Fibroblast of skin of abdomen (primary cell): ENCODE data around the gene TSPO. TPM values are rescaled to one million over a fixed set of nuclear protein-coding genes. Genes with fewer than 3 reads are reported as not detected.
"Not testable (repeated sequence)": the region's sequence is repeated elsewhere in the genome, so short reads cannot be mapped to it uniquely, and the experiment has no call there.

Experiments used
- DNase-seq: peaks from one replicate; pipeline ENCODE4 v3.0.0-alpha.2; 2013
- polyA plus RNA-seq, 2 experiments: library from polyadenylated mRNA; unstranded; fragments of 120-200 nt; gene quantifications; one replicate each; pipeline ENCODE4 v1.2.1, GENCODE V29; 2013; ENCODE audit not compliant: insufficient read length in 2 of 2

Gene TSPO
- 195 TPM for polyA plus RNA-seq (2013, experiment 1 of 2; ENCODE audit: insufficient read length)
- 209 TPM for polyA plus RNA-seq (2013, experiment 2 of 2; ENCODE audit: insufficient read length)

DNA sequence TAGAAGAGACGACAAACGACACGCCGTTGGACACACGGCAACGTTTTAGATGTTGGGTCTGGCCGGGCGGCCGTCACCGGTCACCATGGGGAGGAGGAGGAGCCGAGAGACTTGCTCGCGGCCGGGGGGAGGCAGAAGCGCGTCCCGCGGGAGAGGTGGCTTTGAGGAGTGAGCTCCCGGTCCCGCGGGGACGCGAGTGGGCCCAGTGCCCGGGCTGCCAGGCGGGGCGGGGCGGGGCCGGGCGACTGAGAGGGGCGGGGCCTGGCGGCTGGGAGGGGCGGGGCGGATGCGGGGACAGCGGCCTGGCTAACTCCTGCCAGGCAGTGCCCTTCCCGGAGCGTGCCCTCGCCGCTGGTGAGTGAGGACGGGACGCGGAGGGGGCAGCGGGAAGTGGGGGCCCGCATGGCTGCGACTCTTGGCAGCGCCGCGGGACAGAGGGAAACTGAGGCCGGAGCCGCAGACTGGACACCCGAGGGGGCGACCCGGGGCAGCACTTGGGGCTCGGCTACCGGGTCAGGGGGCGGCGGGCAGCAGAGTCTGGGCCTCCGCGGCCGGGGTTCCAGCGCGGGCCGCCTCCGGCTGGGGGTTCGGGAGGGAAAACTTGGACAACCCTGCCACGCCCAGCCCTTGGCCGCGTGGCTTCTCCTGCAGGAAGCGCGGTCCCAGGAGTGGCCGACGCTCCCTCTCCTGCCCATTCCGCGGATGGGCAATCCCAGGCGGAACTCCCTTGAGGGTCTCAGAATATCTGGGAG, at the start of gene TSPO:
TSS of gene TSPO (plus strand) at position 309 of the 752 bp plus-strand sequence. CDS start 7,680 bp downstream, outside the sequence.
- DNase-seq: peak; percentile 51

DNA sequence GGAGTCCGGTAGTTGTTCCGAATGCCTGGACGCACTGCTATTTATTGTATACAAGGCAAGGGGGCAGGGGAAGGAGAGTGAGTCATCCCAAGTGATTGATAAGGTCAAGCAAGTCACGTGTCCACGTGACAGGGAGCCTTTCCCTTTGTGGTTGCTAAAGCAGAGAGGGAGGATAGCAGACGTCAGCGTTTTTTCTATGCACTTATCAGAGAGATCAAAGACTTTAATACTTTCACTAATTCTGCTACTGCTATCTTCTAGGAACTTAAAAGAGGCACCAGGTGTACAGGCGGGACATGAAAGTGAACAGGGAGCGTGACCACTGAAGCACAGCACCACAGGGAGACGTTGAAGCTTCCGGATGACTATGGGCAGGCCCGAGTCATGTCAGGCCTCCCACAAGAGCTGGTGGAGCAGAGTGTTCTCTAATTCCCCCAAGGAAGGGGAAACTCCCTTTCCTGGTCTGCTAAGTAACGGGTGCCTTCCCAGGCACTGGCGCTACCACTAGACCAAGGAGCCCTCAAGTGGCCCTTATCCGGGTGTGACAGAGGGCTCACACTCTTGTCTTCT, 47.2 kb upstream of the TSPO start:
- peak; percentile 21 for DNase-seq

DNA sequence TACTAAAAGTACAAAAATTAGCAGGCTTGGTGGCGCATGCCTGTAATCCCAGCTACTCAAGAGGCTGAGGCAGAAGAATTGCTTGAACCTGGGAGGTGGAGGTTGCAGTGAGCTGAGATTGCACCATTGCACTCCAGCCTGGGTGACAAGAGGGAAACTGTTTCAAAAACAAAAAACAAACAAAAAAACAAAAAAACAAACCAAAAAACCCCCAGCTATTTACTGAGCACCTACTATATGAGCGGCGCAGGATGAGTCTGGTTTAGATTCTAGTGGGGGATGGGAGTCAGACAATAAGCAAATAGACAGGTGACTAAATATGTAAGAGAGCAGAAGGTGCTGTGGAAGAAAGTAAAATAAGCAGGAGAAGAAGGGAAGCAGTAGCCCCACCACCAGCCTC, 46.4 kb upstream of the TSPO start:
- not testable (repeated sequence) for DNase-seq

DNA sequence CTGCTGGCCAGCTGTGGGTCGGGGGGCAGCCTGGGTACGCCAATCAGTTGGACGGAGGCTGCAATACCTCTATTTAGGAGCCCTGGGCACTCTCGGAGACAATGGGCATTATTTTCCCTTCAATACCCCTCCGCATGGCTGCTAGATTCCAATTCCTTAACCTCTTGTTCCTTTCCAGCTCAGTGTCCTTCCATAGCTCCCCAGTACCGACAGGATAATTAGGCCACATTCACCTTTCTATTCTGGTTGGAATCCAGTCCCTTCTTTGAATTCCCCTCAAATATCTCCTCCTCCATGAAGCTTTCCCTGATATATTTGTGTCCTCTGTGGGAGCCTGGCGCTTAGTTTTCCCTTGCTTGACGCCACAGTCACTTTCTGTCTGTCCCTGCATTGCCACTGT, 45.1 kb upstream of the TSPO start:
- no peak for DNase-seq

DNA sequence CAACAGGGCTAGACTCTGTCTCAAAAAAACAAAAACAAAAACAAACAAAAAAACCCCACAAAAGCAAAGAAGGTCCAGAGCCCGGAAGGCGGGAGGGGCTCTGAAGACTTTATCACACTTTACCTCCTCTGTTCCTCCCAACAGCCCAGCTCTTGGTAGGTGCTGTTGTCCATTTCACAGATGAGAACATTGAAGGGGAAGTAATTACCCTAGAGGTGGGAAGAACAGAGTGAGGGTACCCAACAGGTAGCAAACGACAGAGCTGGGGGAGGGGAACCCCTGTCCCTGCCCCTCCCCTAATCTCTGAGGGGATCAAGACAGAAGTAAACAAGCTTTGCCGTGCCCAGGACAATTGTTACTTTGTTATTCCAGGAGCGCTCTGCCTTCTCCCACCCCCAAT, 41.8 kb upstream of the TSPO start:
- no peak for DNase-seq

DNA sequence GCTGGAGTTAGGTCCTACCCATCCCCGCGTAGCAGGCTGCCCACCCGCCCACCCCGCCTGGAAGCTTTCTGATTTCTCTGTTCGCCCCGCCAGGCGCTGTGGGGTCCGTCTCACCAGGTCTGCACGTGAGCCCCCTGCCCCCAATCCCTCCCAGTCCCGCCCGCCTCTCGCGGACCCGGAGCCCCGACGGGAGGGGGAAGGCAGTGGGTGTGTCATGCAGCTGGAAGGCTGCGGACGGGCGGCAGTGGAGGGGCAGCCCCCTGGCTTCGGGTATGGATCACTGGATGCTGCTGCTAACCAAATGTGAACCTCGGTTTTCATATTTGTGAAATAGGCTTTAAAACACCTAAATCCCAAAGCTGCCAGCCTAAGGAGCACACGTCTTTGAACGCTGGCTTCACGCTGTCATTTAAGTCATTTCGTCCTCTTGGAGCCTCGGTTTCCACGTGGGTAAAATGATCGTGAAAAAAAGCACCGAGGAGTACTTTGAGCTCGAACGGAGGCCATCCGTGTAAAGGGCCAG, 41.4 kb upstream of the TSPO start:
- no peak for DNase-seq

DNA sequence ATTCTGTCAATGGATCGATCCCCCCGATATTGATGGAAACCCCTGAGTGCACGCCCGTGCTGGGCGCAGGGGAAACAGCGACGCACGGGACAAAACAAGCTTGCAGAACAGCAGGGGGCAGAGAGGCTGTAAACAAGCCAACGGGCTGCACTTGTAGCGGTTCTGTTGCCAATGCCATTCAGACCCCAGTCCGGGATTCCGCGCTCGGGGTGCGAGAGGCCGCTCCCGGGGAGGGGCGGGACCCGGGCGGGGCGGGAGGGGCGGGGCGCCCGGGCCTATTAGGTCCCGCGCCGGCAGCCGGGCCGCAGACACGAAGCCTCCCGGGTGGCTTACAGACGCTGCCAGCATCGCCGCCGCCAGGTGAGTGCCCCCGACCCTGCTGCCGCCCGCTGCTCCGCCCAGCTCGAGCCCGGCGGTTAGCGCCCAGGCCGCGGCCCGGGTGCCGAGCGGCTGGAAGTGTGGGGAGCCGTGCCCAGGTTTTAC, 40.9 kb upstream of the TSPO start, which contains the start of gene BIK:
TSS of gene BIK (plus strand) at position 307 of the 483 bp plus-strand sequence. CDS start 13,273 bp downstream, outside the sequence.
- DNase-seq: peak; percentile 17

DNA sequence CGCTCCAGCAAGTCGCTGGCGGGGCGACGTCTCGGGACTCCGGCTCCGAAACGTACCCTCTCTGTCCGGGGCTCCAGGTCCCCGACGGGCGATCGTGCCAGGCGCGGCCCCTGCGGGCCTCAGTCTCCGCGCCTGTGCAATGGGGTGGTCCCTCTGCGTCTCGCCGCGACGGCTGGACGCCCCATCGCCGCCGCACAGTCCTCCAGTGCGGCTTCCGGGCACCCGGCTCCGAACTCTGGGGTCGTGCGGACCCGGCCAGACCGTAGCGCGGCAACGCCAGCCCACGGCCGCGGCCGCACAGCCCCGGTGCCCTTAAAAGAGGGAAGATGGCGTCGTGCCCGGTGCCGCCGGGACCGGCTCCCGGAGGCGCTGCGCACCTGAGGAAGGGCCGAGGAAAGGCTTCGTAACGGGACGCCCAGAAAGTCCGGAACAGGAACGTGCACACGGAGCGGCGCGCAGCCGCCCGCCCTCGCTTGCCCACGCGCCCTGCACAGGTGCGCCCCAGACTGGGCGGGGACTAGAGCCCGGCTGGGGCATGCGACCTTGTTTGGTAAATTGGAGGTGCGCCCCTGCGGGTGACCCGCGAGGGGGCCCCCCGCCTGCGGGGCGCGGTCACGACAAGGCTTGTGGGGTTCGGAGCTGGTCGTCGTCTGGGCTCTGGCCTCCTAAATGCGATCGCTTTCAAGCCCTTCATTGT, 40.3 kb upstream of the TSPO start:
- no peak for DNase-seq

DNA sequence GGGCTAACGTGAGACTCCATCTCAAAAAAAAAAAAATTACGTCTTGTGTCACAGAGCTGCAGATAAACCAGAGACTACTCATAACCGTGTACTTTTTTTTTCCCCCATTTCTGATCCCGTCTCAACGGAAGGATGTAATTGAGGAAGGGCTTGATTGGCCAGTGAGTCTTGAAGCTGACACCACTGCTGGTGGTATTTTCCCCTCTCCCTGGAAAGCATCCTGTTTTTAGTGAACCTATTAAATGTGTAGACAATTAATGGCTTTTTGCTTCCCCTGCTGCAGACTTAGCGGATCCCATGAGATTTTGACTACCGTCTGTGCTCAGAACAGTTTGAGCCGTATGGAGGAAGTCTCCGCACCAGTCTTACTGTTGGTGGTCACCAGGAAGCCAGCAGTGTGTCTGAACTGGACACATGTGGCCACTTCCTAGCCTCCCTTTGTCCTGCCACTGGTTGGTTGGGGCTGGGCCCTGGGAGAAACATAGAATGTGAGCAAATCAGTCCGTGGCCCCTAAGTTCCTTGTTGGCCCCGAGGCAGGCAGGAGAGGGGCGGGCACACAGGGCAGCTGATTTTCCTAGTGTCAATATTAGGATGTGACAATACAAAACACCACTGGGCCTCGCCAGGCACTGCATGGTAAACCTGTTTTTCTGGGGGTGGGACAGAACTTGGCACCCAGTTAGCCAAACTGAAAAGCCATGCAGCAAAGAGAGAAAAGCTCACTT, 37.7 kb upstream of the TSPO start:
- DNase-seq: no peak

DNA sequence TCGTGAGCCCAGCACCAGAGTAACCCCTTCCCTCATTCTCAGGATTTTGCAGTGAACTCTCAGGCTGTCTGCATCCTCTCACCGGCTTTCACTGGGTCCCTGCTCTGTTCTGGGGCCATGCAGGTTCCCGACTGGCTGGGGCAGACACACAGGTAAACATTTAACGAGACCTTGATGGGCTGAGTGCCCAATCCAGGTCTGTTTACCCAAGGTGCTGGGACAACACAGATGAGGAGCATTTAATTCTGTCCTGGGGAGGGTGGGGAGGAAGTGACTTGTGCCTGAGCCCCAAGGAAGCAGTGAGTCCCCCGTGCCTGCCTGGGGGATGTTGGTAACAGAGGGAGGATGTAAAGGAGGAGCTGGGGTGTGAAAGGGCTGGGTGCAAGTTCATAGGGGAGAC, 36.4 kb upstream of the TSPO start:
- no peak for DNase-seq

DNA sequence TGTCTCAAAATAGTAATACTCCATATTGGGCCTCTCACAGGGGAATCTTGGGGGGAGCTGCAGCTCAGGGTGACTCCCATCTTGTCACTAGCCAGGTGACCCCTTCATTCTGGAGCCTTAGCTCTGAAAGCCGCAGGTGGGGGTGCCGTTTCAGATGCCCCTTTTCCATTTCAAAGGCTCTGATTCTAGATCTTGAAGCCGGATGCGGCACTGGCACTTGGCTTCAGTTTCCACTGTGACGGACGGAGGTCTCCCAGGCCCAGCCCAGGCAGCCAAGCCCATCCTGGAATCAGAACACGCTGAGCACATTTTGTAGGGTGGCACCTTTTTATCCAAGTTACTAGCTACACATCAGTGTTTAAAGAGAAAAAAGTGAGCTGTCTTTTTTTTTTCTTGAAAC, 34.4 kb upstream of the TSPO start:
- no peak for DNase-seq

DNA sequence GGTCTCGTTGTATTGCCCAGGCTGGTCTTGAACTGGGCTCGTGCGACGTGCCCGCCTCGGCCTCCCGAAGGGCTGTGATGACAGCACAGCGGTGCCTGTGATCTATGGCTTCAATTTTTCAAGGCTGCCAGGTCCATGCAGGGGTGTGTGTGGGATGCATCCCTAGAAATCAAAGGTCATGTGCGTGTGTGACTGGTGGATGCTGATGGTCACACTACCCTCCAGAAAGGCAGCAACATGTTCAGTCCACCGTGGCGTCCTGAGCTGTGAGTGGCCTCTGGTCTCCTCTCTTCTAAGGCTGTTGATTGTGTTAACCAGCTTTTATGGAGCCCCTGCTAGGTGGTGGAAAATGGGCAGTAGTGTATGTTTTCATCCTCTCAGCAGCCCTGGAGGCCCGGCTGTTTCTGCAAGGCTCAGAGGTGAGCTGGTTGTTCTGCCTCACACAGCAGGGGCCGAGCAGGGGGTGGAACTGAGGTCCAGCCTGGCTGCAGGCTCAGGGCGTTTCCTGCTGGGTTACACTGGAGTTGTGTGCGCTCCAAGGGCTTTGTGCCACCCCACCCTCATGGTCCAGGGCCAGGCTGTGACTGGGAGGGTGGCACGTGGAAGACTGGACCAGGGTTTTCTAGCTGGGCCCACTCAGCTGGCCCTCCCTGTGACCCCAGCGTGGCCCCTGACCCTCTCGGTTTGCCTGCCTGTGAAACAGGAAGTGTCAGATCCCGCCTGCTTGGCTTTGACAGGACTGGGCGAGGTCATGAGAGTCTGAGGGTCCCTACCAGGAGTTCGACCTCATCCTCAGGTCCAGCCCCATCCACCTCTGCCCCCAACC, 33.1 kb upstream of the TSPO start:
- DNase-seq: no peak

DNA sequence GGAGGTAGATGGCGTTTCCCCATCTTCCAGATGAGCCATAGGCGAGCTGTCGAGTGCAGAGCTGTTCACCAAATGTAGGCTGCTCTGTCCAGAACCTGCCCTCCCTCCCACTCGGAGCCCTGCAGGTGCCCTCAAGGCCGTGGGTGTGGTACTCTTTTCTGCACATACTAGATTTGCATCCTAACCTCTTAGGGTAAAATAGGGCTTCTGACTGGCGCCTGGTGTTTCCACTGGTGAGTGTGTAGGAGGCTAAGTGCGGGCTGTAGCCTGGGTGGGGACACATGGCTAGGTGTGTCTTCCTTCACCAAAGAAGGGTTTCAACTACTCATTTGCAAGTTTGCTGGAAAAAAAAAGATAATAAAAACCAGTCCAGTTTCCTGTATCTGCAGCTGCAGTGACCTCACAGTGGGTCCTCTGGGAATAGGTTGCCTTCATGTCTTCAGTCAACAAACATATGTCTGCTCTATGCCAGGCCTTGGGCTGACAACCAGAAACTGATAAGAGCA, 32.4 kb upstream of the TSPO start:
- no peak for DNase-seq

DNA sequence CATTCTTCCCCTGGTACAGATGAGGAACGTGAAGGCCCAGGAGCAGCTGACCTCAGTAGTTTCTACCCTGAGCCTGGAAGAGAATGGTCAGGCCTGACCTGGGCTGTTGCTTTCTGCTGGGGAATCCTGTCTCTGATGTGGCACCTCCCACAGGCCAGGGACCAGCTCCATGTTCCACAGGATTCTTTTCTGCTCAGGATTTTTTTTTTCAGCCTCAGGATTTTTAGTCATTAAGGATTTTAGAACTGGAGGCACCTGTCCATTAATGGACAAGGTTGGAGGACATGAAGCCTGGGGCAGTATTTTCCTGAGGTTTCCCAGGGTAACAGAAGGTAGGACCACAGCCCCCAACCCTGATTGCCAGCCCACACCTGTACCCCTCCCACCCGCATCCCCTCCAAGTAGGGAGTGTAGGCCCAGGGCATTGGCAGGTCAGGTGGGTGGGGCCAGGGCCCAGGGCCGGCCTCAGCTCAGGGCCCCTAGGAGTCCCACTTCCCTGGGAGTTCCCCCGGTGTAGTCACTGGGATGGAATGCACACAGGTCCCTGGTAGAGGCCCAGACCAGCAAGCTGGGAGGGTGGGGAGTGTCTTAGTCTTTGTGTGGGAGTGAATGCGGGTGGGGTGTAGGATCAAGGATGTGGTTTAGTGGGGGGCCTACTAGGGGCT, 24.7 kb upstream of the TSPO start:
- DNase-seq: peak; percentile 78

DNA sequence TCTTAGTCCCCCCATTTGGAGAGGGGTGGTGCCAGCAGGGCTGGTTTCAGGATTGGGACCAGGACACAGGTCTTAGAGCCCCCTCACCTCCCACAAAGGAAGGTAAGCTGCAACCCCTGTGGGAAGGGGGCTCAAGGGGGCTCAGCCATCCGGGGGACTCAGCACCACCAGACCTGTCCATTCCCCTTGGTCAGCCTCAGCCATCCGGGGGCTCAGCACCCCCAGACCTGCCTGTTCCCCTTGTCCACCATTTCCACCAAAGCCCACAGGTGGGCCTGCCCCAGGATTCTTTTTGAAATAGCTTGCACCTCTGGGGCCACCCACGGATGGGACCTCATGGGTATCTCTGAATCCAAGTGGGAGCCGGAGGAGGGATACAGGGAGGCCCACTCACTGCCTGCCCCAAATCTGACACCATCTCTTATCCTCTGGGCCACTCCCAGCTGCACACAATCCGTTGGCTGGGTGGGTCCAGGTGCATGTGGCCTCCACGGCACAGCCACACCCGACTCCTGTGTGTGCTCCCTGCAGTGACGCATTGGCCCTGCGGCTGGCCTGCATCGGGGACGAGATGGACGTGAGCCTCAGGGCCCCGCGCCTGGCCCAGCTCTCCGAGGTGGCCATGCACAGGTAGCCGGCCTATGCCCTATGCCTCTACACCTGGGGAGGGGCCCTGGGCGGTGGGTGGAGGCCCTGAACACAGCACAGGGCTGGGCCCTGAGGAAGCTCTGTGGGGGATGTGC, 24.0 kb upstream of the TSPO start:
- no peak for DNase-seq

DNA sequence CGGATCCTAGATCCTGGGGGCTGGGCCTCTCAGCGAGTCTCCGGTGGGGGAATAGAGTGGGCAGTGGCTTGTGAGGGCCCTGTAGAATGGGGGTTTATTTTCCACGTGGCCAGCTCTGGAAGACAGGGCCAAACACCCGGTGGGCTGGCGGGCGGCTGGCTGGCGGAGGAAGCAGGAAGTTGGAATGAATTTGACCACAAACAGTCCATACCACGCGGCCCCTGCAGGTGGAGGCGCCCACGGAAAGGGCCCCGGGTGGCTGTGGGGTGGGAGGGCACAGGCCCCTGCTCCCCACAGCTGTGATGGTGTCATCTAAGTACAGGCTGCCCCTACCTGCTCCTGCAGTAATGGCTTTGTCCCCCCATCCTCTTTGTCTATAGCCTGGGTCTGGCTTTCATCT, 23.2 kb upstream of the TSPO start:
- no peak for DNase-seq

DNA sequence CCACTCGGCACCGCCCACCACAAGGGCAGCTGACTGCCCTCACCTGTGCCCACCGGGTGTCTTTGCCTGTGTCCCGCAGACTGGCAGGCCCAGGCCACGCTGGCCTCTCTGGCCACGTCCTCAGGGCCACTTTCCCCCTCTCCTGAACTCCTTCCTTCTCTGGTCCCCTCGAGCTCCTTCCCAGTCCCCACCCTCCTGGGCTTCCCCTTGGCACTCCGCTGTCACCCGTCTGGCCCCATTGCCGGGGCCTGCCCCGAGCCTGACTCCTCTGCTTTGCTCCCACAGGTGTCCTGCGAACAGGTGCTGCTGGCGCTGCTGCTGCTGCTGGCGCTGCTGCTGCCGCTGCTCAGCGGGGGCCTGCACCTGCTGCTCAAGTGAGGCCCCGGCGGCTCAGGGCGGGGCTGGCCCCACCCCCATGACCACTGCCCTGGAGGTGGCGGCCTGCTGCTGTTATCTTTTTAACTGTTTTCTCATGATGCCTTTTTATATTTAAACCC, 22.4 kb upstream of the TSPO start:
- DNase-seq: no peak

DNA sequence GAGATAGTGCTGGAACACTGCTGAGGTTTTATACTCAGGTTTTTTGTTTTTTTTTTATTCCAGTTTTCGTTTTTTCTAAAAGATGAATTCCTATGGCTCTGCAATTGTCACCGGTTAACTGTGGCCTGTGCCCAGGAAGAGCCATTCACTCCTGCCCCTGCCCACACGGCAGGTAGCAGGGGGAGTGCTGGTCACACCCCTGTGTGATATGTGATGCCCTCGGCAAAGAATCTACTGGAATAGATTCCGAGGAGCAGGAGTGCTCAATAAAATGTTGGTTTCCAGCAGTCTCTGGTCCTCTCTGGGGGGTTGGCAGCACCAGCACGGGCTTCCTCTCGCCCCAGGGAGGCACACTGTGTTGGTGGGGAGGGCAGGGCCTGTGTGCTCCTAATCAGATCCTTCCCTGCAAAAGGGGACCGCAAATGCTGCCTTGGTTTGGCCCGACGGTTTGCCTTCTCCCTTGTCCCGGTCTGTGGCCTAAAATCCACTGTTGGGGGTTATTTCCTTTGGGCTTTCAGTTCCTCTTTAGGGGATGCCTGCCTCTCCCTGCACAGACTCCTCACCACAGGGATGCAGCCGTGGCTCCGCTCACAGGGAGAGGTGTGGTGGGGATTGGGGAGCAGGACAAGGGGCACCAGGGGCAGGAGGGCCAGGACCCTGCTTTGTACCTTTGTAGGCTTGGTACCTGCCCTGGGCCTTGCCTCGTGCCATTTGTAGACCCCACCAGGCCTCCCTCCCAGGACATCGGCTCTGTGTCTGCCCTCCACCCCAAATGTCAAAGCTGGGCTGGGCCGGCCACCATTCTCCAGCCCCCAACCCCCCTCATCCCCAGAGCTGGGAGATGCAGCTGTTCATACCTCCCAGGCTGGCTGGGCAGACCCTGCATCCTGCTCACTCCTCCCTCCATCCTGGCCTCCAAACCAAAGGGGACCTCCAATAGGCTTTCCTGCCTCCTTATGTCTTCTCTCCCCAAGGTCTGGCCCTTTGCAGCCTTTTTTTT, 21.6 kb upstream of the TSPO start:
- no peak for DNase-seq
